GM12864 (cell line): Measurements from ENCODE around the gene SOX2.

ENCODE experiments used
- DNase-seq: peaks from one replicate; pipeline ENCODE4 v3.0.0-alpha.2; 2011; ENCODE audit warnings: low read depth
- H3K4me3 ChIP-seq: 2 replicates; pipeline ENCODE4 v1.5.1; 2011; ENCODE audit warnings: mild to moderate bottlenecking, low read depth, low read length, control low read depth
- CTCF ChIP-seq: IDR thresholded peaks from 2 replicates; pipeline ENCODE4 v1.5.1; 2011; ENCODE audit warnings: low read depth, mild to moderate bottlenecking, moderate library complexity, low read length, control low read depth, inconsistent platforms; ENCODE audit errors: missing control alignments

SOX2 gene

DNA sequence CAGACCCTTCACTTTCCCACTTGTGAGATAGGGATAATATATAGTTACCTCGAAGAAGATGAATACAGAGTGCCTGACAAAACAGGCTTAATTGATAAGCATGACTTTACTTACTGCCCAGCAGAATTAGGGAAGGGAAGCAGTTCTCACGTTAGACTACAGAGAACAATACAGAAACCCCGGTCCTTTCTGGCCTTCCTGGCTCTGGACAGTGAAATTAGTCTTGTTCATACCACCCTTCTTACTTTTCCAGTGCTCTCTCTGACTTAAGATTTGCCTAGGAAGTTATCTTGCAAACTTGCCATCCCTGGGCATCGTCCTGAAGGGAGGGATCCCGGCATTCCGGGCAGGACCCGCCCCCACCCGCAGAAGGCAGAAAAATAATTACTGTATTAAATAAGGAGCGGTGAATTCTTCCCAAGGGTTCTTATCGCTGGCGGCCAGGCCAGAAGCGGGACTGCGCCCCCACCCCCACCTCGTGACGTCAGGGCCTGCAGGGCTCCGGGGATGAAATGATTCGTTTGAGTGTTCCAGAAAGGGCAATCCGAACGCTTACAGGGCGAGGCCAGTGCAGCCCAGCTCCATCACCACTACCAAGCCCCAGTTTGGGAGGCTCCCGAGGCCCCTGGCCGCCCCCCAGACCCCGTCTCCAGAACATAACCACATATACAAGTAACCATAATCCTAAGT is 8.4 kb downstream of the SOX2 start:
- no peak for DNase-seq
- no peak for TF ChIP-seq CTCF
- no peak overlapping the region for H3K4me3 ChIP-seq

DNA sequence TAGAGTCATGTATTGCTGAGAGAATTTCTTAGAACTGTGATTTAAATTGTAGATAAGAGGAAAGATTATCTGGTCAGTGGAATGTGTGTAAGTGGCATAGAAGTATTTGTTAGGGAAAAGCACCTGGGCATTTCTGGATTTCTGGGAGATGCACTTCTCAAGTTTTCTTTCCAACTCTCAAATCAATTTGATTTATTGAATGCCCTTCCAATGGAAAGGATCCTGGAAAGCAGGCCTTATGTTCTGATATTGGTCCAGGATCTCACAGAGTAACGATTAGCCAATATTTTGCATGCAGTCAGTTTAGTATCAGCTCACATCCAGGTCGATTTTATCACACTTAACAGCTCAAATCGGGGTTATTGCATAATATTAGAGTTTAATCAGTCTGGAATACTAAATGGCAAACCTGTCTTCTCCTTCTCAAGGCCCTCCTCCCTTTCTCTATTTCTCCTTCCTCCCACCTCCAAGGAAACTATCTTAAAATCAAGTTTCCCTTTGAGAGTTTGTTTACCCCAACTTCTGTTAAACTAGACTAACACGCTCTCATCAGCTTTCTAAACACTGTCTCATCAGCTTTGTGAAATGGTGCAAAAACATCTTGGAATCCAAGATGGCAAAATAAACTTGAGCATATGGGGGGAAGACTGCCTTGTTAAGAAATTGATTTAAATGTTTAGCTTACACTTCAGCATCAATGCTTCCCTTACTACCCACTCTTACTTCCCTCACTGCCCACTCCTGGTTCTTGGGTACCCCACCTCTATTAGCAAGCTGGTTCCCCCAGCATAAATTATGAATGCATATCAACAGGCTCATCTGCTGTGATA is 9.5 kb downstream of the SOX2 start:
- TF ChIP-seq CTCF: no peak
- no peak overlapping the region for H3K4me3 ChIP-seq
- no peak for DNase-seq

- TF ChIP-seq CTCF: no peak
- DNase-seq: no peak
- no peak overlapping the region for H3K4me3 ChIP-seq
Observed at GRCh38 chr3:181722156-181722555, 10.4 kb downstream of the SOX2 start.

- no peak for TF ChIP-seq CTCF
- DNase-seq: no peak
- H3K4me3 ChIP-seq: no peak overlapping the region
Observed at GRCh38 chr3:181722766-181723425, 11.2 kb downstream of the SOX2 start.

- DNase-seq: no peak
- no peak overlapping the region for H3K4me3 ChIP-seq
- no peak for TF ChIP-seq CTCF
Observed at GRCh38 chr3:181723625-181724191, 12.0 kb downstream of the SOX2 start.

- no peak for TF ChIP-seq CTCF
- no peak for DNase-seq
- no peak overlapping the region for H3K4me3 ChIP-seq
Observed at GRCh38 chr3:181724192-181724965, 12.7 kb downstream of the SOX2 start.
